Astrocyte of the cerebellum (primary cell): Measurements from ENCODE around the gene NAMPT.

Experiments used
- DNase-seq: peaks from one replicate; pipeline ENCODE4 v3.0.0-alpha.2; 2011; ENCODE audit warnings: low read depth
- H3K4me3 ChIP-seq: 2 replicates; pipeline ENCODE4 v1.5.1; 2011; ENCODE audit warnings: mild to moderate bottlenecking, low read depth, low read length, moderate library complexity
- in situ Hi-C: cut with HindIII; loops from 2 replicates; pipeline ENCODE4 v1.10.0; 2017; ENCODE audit warnings: low sequenced_read_pairs
- TF ChIP-seq, protein P1 (sequence below): IDR thresholded peaks from 2 replicates; pipeline ENCODE4 v1.5.1; 2012; ENCODE audit warnings: low read length, low read depth, moderate library complexity, mild to moderate bottlenecking; ENCODE audit errors: missing control alignments

Gene NAMPT

DNA sequence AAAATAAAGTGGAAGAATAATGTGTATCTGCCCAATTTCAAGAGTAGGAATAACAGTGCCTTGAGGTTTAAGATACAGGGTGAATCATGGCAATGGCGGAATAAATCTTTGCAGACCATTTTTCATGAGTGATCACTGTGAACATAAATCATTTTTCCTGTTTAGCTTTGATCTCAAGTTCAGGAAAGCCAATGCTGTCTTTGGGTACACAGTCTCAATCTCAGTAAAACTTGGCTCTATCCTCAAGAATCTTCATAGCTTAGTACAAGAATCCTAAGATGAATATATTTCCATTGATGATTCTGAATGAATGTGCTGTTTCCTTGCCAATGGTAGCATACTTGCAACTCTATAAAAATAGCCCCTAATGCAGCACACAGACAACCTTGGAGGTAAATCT, 6.8 kb downstream of the NAMPT start:
- H3K4me3 ChIP-seq: no peak overlapping the region
- TF ChIP-seq, protein P1, sequence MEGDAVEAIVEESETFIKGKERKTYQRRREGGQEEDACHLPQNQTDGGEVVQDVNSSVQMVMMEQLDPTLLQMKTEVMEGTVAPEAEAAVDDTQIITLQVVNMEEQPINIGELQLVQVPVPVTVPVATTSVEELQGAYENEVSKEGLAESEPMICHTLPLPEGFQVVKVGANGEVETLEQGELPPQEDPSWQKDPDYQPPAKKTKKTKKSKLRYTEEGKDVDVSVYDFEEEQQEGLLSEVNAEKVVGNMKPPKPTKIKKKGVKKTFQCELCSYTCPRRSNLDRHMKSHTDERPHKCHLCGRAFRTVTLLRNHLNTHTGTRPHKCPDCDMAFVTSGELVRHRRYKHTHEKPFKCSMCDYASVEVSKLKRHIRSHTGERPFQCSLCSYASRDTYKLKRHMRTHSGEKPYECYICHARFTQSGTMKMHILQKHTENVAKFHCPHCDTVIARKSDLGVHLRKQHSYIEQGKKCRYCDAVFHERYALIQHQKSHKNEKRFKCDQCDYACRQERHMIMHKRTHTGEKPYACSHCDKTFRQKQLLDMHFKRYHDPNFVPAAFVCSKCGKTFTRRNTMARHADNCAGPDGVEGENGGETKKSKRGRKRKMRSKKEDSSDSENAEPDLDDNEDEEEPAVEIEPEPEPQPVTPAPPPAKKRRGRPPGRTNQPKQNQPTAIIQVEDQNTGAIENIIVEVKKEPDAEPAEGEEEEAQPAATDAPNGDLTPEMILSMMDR: no peak
- DNase-seq: no peak
- in situ Hi-C loops: no loop called here

DNA sequence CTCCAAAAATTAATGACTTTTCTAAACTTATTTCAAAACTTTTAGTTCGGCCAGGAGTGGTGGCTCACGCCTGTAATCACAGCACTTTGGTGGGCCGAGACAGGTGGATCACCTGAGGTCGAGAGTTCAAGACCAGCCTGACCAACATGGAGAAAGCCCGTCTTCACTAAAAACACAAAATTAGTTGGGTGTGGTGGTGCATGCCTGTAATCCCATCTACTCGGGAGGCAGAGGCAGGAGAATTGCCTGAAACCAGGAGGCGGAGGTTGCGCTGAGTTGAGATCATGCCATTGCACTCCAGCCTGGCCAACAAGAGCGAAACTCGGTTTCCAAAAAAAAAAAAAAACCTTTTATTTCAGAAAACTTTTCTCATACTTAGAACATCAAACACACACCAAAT, 8.3 kb downstream of the NAMPT start:
- TF ChIP-seq, protein P1: no peak
- in situ Hi-C loops: no loop called here
- H3K4me3 ChIP-seq: no peak overlapping the region
- DNase-seq: no peak

DNA sequence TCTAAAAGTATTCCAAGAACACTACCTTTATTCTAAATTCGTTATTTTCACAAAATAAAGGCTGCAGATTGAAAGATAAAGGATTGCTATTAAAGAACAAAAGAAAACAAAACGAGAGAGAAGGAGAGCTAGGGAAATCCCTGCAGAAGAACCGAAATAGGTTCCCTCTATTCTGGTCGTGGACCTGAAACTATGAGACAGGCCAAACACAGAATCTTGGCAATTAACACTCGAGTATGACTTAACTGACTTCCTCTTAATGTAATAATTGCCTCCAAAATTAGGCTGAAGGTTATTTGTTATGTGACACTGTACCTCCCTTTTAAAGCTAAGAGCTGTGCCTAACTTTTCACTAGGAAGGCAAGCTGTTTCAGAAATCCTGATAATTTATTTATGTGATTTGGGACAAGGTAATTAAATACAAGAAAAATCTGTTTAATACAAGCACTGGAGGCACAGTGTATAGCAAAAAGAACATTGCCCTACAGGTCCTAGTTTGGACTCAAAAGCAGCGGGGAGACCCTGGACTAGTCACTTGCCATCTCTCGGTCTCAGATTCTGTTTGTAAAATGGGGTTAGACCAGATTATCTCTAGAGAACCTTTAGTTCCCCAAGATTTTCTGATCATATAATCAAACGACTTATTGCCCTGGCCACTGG, 11.6 kb downstream of the NAMPT start:
- TF ChIP-seq, protein P1: no peak
- no peak overlapping the region for H3K4me3 ChIP-seq
- no peak for DNase-seq
- in situ Hi-C loops: no loop called here

DNA sequence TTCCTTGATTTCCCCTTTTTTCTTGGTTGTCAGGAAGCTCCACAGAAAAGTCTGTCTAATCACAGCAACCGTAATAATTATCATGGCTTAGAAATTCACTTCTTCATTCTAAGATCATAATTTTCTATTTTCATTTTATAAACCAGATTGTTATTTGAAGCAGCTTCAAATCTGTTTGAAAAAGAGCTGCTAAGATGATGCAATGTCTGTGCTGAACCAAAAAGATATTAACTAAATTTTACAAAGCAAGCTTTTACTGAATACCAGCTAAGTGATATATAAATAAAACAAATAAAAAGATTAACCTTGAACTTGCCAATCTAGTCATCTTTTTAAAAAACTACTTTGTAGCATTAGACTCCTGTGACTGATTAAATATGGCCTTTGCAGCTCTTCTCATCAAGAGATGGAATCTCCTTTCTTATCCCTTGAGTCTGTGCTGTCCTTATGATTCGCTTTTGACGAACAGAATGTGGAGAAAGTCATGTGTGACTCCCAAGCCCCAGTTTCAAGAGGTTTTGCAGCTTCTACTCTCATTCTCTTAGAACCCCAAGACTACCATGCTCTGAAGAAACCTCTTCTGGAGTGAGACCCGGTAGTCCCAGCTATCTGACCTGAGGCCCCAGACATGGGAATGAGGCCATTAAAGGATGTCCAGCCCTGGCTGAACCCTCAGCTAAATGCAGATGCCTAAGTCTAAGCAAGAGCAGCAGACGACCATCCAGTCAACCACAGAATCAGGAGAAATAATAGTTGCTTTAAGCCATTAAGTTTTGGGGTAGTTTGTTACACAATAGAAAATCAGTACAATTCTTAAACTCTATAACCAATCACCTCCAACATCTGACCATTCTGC, 14.4 kb downstream of the NAMPT start:
- no peak overlapping the region for H3K4me3 ChIP-seq
- TF ChIP-seq, protein P1: no peak
- in situ Hi-C loops: no loop called here
- no peak for DNase-seq

DNA sequence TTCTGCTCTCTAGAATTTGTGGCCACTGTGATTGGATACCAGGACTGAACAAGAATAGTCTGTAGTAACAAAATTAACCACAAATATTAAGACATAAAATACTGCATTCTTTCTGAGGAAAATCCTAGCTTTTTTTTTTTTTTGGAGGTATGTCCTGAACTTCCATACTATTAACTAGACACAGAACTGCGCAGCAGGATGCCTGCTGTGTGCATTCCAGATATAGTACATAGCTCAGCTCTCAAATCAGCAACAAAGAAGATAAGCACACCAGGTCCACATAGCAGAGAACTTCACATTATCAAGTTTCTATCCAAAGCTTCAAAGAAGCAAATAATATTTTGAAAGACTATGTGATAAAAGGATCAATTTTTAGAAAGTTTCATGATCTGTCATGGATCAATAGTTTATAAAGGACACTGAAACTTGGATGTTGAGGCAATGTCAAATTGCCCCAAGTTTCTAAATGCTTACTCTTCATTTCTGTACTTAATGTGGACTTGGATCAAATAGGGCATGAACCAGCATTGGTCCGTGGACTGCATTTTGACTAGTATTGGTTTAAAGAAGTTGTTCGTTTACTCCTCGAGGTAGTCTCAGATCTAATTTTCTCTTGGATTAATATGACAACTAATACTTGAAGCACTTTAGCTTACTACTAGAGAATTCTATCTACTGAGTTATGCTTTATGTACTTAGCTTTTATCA, 15.4 kb downstream of the NAMPT start:
- TF ChIP-seq, protein P1: no peak
- in situ Hi-C loops: no loop called here
- H3K4me3 ChIP-seq: no peak overlapping the region
- DNase-seq: no peak

DNA sequence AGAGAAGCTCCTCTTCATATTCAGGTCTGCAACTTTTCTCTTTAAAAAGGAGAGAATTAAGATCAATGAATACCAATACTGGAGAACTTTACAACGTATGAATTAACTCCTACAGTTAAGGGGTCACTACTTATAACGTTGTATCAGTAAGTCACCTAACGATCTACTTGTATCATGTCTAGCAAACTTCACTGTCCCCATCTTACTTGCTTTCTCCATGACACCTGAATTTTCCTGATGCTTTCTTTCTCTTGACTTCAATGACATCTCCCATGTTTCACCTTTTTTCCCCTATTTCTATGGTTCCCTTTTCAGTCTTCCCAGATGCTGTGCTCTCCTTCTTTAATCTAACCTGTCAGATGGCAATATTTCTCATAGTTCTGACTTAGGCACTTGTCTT, 19.6 kb downstream of the NAMPT start:
- no peak for DNase-seq
- in situ Hi-C loops: no loop called here
- H3K4me3 ChIP-seq: no peak overlapping the region
- TF ChIP-seq, protein P1: no peak
